ENCODE data around the gene SCYGR5.
"Not testable (repeated sequence)": the region's sequence is repeated elsewhere in the genome, so short reads cannot be mapped to it uniquely, and the experiment has no call there.

Gene SCYGR5

GRCh38 chr2:227673620-227674019 is 7.0 kb downstream of the SCYGR5 start:
- not testable (repeated sequence) for DNase-seq (ENCODE audit: low read depth)

DNA sequence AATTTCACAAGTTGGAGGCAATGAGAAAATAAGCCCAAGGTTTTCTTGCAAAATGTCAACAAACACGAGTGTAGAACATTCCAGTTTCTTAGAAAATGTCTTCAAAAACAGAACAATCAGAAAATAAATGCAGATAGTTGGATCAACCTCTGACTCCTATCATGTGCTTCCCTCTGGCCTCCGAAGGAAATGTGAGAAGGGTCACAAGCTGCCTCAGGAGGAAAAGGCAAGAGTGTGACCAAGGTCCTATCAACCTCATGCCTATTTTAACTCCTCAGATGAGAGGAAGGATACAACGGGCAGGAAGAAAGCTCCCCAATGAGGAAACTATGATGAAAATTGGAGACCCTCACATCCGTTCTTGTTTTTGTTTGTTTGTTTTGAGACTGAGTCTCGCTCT is 7.9 kb downstream of the SCYGR5 start:
- DNase-seq (ENCODE audit: low read depth), result no peak

- no peak for DNase-seq (ENCODE audit: low read depth)
These were observed 11.3 kb downstream of the SCYGR5 start for GRCh38 chr2:227677928-227678327.

GRCh38 chr2:227684258-227684657 is 17.7 kb downstream of the SCYGR5 start:
- DNase-seq (ENCODE audit: low read depth), result no peak

- DNase-seq (ENCODE audit: low read depth), result no peak
These were observed 20.6 kb downstream of the SCYGR5 start for GRCh38 chr2:227687189-227687588.

- DNase-seq (ENCODE audit: low read depth), result no peak
These were observed 30.5 kb downstream of the SCYGR5 start for GRCh38 chr2:227696990-227697679.

- no peak for DNase-seq (ENCODE audit: low read depth)
These were observed 35.0 kb downstream of the SCYGR5 start for GRCh38 chr2:227701556-227701955.

DNA sequence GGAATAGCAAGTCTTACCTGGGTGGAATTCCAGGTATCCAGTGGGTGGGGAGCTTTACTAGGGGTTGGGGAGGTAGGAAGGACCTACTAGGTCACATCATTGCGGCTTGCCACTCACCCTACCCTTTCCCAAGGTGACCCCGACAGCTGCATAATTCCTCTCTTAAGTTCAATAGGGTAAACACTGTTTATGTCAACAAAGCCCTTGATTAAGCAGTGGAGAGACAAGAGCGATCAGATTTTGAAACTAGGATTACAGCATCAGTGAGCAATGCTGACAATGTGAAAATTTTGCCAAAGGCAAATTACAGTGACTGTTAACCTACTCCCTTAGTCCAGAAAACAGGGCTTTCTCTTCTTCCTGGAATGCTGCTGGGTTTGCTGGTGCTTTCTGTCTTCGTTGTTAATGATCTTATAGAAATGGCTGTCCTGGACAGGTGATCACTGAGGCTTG is 36.7 kb downstream of the SCYGR5 start:
- DNase-seq (ENCODE audit: low read depth), result no peak

DNA sequence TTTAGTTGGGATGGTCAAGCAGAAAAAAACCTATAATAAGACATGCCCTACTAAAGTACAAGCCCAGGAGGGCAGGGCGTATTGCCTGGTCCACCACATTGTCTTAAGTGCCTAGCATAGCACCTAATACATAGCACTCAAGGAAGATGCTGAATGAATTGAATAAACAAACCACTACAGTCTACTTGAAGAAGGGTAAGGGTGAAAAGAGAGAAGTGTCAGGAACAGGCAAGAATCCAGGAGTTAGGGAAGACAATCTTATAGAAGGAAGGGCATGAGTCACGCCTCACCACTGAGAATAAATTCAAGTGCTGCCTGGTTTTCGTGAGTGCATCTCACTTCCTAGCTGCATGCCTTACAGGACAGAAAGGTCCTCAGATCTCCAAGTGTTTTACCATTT is 37.4 kb downstream of the SCYGR5 start:
- DNase-seq (ENCODE audit: low read depth), result no peak

GRCh38 chr2:227706859-227707258 is 40.3 kb downstream of the SCYGR5 start:
- no peak for DNase-seq (ENCODE audit: low read depth)

- no peak for DNase-seq (ENCODE audit: low read depth)
These were observed 40.8 kb downstream of the SCYGR5 start for GRCh38 chr2:227707390-227707789.

GRCh38 chr2:227710986-227711385 is 44.4 kb downstream of the SCYGR5 start:
- no peak for DNase-seq (ENCODE audit: low read depth)

DNA sequence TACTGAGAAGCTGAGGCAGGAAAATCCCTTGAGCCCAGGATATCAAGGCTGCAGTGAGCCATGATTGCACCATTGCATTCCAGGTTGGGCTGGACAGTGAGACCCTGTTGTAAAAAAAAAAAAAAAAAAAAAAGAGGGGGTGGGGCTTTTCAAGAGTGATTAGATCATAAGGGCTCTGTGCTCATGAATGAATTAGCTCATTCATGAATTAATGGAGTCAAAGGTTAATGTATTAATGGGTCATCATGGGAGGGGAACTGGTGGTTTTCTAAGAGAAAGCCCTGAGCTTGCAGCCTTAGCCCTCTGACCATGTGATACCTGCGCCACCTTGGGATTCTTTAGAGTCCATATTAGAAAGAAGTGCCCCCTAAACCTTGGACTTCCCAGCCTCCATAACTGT is 46.7 kb downstream of the SCYGR5 start:
- no peak for DNase-seq (ENCODE audit: low read depth)

GRCh38 chr2:227716501-227716900 is 49.9 kb downstream of the SCYGR5 start:
- no peak for DNase-seq (ENCODE audit: low read depth)
